ENCODE data around the gene KCP. TPM values are rescaled to one million over a fixed set of nuclear protein-coding genes. Genes with fewer than 3 reads are reported as not detected.

The KCP gene
- total RNA-seq, 1 donor from 2014 or later, result 4.3 TPM

DNA sequence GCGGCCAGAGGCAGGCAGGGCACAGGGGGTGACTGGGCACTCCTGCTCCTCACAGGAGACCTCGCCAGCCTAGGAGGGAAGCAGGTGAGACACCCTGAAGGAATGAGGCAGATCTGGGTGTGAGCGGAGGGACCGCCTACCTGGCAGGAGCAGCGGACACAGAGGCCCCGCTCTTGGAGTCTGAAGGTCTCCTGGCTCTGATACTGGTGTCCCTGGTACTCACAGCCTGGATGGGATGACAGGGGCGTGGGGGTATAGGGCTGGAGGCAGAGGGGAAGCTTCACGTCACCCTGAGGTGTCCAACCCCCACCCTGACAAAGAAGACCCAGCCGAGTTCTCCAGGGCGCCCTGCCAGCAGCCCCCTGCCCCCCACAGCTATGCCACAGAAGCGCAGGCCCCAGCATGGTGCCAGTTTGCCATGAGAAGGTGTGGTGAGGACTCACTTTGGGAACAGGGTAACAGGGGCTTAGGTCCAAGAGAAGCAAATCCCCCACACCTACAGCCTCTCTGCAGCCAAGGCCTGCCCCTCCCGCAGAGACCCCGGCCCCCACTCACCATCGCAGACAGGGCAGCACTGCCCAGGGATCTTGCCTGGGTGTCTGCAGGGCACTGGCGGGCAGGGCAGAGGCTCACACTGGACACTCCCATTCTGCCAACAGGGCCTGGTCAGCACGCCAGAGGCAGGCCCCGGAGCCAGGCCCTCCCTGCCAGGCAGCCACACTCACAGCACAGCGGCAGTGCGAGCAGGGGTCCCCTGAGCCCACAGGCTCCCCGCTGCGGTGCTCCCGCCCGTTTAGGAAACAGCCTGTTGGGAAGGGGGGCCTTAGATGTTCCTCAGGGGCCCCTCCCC, 17.0 kb downstream of the KCP start:
- Mint-ChIP-seq H3K36me3 (ENCODE audit: low read depth, unreplicated experiment) (peaks cover 4% of the 10 kb centered on the region), H3K9me3 (ENCODE audit: unreplicated experiment) (peaks cover 2% of the 10 kb centered on the region), H3K4me3 (ENCODE audit: unreplicated experiment) (no peak overlapping the region), H3K27ac (ENCODE audit: unreplicated experiment) (no peak overlapping the region), H3K27me3 (ENCODE audit: unreplicated experiment) (peaks cover 1% of the 10 kb centered on the region), H3K4me1 (ENCODE audit: unreplicated experiment) (no peaks in the 10 kb centered on the region)
- TF ChIP-seq CTCF (IDR thresholded peaks at IDR 0.05; ENCODE audit: unreplicated experiment), result no peak
- no peak for DNase-seq (ENCODE audit: low spot score)

DNA sequence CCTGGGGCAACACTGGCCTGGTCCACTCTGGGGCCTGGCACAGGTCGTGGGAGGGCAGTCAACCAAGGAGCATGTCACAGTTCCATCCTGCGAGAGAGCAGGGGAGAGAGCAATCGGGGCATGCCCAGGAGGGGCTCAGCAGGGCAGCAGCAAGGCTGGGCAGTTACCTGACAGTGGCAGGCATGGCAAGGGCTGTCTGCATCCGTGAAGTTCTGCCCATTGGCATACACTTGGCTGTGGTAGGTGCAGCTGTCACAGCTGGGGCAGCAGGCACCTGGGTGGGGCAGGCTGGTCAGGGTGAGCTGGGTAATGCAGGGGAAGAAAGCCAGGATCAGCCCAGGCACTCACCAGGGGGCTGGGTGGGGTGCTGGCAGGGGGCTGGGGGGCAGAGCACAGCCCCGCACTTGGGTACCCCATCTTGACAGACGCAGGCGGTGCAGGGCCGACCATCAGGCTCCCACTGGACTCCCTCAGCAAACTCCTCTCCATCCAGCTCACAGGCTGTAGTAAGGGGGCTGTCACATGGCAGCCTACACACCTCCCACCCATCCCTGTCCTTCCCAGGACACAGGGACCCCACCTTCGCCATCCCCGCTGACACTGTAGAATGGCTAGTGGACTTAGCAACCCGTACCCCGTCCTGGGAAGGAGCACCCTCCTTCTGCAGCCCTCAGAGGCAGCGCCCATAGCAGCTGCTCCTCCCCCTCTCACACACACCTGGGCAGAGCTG, 17.8 kb downstream of the KCP start:
- H3K4me3 Mint-ChIP-seq (ENCODE audit: unreplicated experiment), result no peak overlapping the region
- H3K27me3 Mint-ChIP-seq (ENCODE audit: unreplicated experiment), result peaks cover 1% of the 10 kb centered on the region
- DNase-seq (ENCODE audit: low spot score), result no peak
- H3K27ac Mint-ChIP-seq (ENCODE audit: unreplicated experiment), result no peak overlapping the region
- no peaks in the 10 kb centered on the region for H3K9me3 Mint-ChIP-seq (ENCODE audit: unreplicated experiment)
- TF ChIP-seq CTCF (IDR thresholded peaks at IDR 0.05; ENCODE audit: unreplicated experiment), result no peak
- H3K36me3 Mint-ChIP-seq (ENCODE audit: low read depth, unreplicated experiment), result peaks cover 4% of the 10 kb centered on the region
- H3K4me1 Mint-ChIP-seq (ENCODE audit: unreplicated experiment), result no peaks in the 10 kb centered on the region

DNA sequence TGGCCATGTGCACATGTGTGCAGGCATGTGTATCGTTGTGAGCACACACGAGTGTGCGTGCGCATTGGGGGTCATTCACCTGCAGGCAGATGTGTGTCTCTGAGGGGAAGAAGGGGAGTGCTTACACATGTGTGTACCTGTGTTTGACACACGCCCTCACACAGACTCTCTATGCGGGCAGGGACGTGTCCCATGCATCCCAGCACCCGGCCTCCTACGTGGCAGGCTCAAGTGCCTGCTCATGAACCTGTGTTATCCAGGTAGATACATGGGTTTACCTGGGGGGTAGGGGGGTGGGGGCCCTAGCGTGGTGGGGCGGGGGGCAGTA, 18.6 kb downstream of the KCP start:
- H3K36me3 Mint-ChIP-seq (ENCODE audit: low read depth, unreplicated experiment), result peaks cover 4% of the 10 kb centered on the region
- no peak for DNase-seq (ENCODE audit: low spot score)
- H3K4me3 Mint-ChIP-seq (ENCODE audit: unreplicated experiment), result peak overlapping the region; percentile 25
- H3K27me3 Mint-ChIP-seq (ENCODE audit: unreplicated experiment), result peaks cover 1% of the 10 kb centered on the region
- H3K4me1 Mint-ChIP-seq (ENCODE audit: unreplicated experiment), result no peaks in the 10 kb centered on the region
- H3K27ac Mint-ChIP-seq (ENCODE audit: unreplicated experiment), result no peak overlapping the region
- H3K9me3 Mint-ChIP-seq (ENCODE audit: unreplicated experiment), result no peaks in the 10 kb centered on the region
- no peak for TF ChIP-seq CTCF (IDR thresholded peaks at IDR 0.05; ENCODE audit: unreplicated experiment)

GRCh38 chr7:128891110-128891941, 19.2 kb downstream of the KCP start:
- no peak for TF ChIP-seq CTCF (IDR thresholded peaks at IDR 0.05; ENCODE audit: unreplicated experiment)
- H3K4me3 Mint-ChIP-seq (ENCODE audit: unreplicated experiment), result peak overlapping the region; percentile 25
- no peak overlapping the region for H3K27ac Mint-ChIP-seq (ENCODE audit: unreplicated experiment)
- peaks cover 1% of the 10 kb centered on the region for H3K27me3 Mint-ChIP-seq (ENCODE audit: unreplicated experiment)
- peaks cover 4% of the 10 kb centered on the region for H3K36me3 Mint-ChIP-seq (ENCODE audit: low read depth, unreplicated experiment)
- H3K9me3 Mint-ChIP-seq (ENCODE audit: unreplicated experiment), result no peaks in the 10 kb centered on the region
- H3K4me1 Mint-ChIP-seq (ENCODE audit: unreplicated experiment), result no peaks in the 10 kb centered on the region
- DNase-seq (ENCODE audit: low spot score), result no peak

Data from endothelial cell (in vitro differentiated cells).